Measurements from ENCODE around the gene FAM167B. TPM values are rescaled to one million over a fixed set of nuclear protein-coding genes. Genes with fewer than 3 reads are reported as not detected.

FAM167B gene
- total RNA-seq, 3 donors from 2014 or later (not counting 1 experiment from before 2014, with no cell fraction given): 0.54 to 1.3 (median 0.80) TPM

DNA sequence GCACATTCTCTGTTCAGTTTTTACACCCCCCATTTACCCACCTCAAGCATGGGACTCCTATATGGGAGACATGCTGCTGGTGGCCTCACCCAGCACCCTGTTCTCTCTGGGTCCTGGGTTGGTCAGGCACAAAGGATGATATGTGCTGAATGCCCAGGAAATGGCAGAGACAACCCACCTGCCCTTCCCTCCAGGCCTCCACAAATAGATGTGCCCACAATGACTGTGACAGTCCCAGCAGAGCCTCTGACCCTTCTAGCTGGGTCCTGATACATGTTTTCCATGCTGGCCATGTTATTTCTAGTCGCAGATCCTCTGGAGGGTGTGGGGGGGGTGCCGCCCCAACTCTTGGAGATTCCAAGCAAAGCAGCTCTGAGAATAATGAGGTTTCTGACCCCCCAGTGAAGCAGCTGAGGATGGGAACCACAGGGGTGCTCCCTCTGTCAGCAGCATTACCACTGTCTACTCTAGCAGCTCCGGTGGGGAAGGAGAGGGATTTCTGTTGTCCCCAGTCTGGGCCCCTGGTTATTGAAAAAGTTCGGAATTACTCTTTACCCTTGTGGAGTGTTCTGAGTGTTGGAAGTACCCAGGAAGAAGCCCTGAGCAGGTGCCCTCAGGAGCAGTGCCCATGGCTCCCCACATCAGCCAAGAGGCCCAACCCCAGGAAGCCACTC, 47.8 kb upstream of the FAM167B start:
- intact Hi-C loops (cut with micrococcal nuclease): no loop called here
- peaks cover 68% of the 10 kb centered on the region for H3K4me1 ChIP-seq (ENCODE audit: control insufficient read depth, insufficient read depth, low read length)
- ATAC-seq (no peak), DNase-seq (no peak)
- H3K27ac Mint-ChIP-seq: peak overlapping the region in 1 of 2 donors; percentile 93
- H3K27me3 ChIP-seq (ENCODE audit: control insufficient read depth, insufficient read depth, low read length): no peaks in the 10 kb centered on the region
- H3K36me3 Mint-ChIP-seq: peaks cover 3% of the 10 kb centered on the region
- no peak overlapping the region for H3K27ac ChIP-seq (ENCODE audit: low read length)
- H3K36me3 ChIP-seq (ENCODE audit: control insufficient read depth, insufficient read depth, low read length): peaks cover 30% of the 10 kb centered on the region
- H3K9me3 ChIP-seq (ENCODE audit: control insufficient read depth, insufficient read depth, low read length): no peaks in the 10 kb centered on the region
- H3K4me3 ChIP-seq (ENCODE audit: low read length): no peak overlapping the region
- no peak overlapping the region for H3K4me3 Mint-ChIP-seq
- 99% methylated on average over 4 of the region's 4 CpGs for WGBS (ENCODE audit: insufficient coverage)
- no peaks in the 10 kb centered on the region for H3K9me3 Mint-ChIP-seq
- peaks cover 51 to 64% of the 10 kb centered on the region in 2 donors for H3K4me1 Mint-ChIP-seq
- no peaks in the 10 kb centered on the region for H3K27me3 Mint-ChIP-seq (ENCODE audit: low read depth in 2 of 2)
- TF ChIP-seq, protein P1, sequence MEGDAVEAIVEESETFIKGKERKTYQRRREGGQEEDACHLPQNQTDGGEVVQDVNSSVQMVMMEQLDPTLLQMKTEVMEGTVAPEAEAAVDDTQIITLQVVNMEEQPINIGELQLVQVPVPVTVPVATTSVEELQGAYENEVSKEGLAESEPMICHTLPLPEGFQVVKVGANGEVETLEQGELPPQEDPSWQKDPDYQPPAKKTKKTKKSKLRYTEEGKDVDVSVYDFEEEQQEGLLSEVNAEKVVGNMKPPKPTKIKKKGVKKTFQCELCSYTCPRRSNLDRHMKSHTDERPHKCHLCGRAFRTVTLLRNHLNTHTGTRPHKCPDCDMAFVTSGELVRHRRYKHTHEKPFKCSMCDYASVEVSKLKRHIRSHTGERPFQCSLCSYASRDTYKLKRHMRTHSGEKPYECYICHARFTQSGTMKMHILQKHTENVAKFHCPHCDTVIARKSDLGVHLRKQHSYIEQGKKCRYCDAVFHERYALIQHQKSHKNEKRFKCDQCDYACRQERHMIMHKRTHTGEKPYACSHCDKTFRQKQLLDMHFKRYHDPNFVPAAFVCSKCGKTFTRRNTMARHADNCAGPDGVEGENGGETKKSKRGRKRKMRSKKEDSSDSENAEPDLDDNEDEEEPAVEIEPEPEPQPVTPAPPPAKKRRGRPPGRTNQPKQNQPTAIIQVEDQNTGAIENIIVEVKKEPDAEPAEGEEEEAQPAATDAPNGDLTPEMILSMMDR (IDR thresholded peaks at IDR 0.05): no peak

DNA sequence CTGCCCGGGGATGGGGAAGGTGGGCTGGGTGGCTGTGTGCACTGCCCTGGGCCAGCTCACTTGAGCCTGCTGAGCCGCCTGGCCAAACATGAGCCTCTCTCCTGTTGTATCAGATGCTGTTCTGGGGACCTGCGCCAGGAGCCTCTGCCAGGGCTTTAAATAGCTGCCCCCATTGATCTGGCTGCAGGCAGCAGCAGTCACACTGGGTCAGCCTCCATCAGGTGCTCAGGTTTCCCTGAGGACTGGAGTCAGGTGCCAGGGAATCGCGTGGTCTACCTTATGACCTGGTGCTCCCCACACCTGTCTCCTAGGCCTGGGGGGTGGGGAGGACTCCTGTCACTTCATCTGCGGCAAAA, 47.3 kb upstream of the FAM167B start:
- Histone ChIP-seq H3K4me1 (ENCODE audit: control insufficient read depth, insufficient read depth, low read length) (peaks cover 68% of the 10 kb centered on the region), H3K36me3 (ENCODE audit: control insufficient read depth, insufficient read depth, low read length) (peaks cover 27% of the 10 kb centered on the region), H3K27me3 (ENCODE audit: control insufficient read depth, insufficient read depth, low read length) (no peaks in the 10 kb centered on the region), H3K27ac (ENCODE audit: low read length) (peak overlapping the region; percentile 93), H3K9me3 (ENCODE audit: control insufficient read depth, insufficient read depth, low read length) (no peaks in the 10 kb centered on the region), H3K4me3 (ENCODE audit: low read length) (no peak overlapping the region)
- no peaks in the 10 kb centered on the region for H3K27me3 Mint-ChIP-seq (ENCODE audit: low read depth in 2 of 2)
- DNase-seq (no peak), ATAC-seq (no peak)
- H3K4me3 Mint-ChIP-seq: peak overlapping the region; percentile 95
- H3K4me1 Mint-ChIP-seq: peaks cover 51 to 68% of the 10 kb centered on the region in 2 donors
- intact Hi-C loops (cut with micrococcal nuclease): loop anchor here (2.0 to 5.0 kb wide), 2 partner anchors 127 to 213 kb away; partner anchors contain the start of gene TMEM39B
- no peaks in the 10 kb centered on the region for H3K9me3 Mint-ChIP-seq
- H3K36me3 Mint-ChIP-seq: no peaks in the 10 kb centered on the region
- 89% methylated on average over 5 of the region's 6 CpGs for WGBS (ENCODE audit: insufficient coverage)
- TF ChIP-seq, protein P1 (IDR thresholded peaks at IDR 0.05): no peak
- peak overlapping the region; percentile 93 to 98 for H3K27ac Mint-ChIP-seq

- Mint-ChIP-seq H3K9me3 (no peaks in the 10 kb centered on the region), H3K27me3 (ENCODE audit: low read depth in 2 of 2) (no peaks in the 10 kb centered on the region), H3K27ac (peak within 1 kb of the TSS; percentile 93 to 98), H3K36me3 (no peaks in the 10 kb centered on the region), H3K4me1 (peaks cover 51 to 69% of the 10 kb centered on the region in 2 donors), H3K4me3 (peak within 1 kb of the TSS; percentile 95)
- Histone ChIP-seq H3K4me1 (ENCODE audit: control insufficient read depth, insufficient read depth, low read length) (peaks cover 70% of the 10 kb centered on the region), H3K4me3 (ENCODE audit: low read length) (peak within 1 kb of the TSS; percentile 71), H3K9me3 (ENCODE audit: control insufficient read depth, insufficient read depth, low read length) (no peaks in the 10 kb centered on the region), H3K27ac (ENCODE audit: low read length) (peak within 1 kb of the TSS; percentile 93), H3K36me3 (ENCODE audit: control insufficient read depth, insufficient read depth, low read length) (peaks cover 22% of the 10 kb centered on the region), H3K27me3 (ENCODE audit: control insufficient read depth, insufficient read depth, low read length) (no peaks in the 10 kb centered on the region)
- ATAC-seq (peak; percentile 54 to 71 (median 55)), DNase-seq (peak; percentile 55 to 75)
- intact Hi-C loops (cut with micrococcal nuclease): loop anchor here (1.0 to 5.0 kb wide), 4 partner anchors 21 to 212 kb away; partner anchors contain the start of genes EIF3I, TMEM234, TMEM39B and TXLNA
- 1% methylated on average over 31 of the region's 34 CpGs for WGBS (ENCODE audit: insufficient coverage)
- TF ChIP-seq, protein P1 (IDR thresholded peaks at IDR 0.05): no peak
Measured at GRCh38 chr1:32200226-32201010, 46.6 kb upstream of the FAM167B start, which contains the start of gene CCDC28B. Gene CCDC28B, plus strand, starts transcription at chr1:32200595. Its CDS starts 1,341 bp downstream, at chr1:32201936.
